Ovary (tissue), 9 donors: ENCODE results near the gene ADM5. TPM values are rescaled to one million over a fixed set of nuclear protein-coding genes. Genes with fewer than 3 reads are reported as not detected.

Experiments used
- DNase-seq, 5 donors: peaks; one replicate each; pipeline ENCODE4 v3.0.0-alpha.2; 2019 to 2020
- H3K27ac ChIP-seq, 2 donors: fragments of 200-600 bp; one replicate each; pipeline versions ENCODE4 v1.5.1 to v1.8.0; 2019 to 2022
- H3K27me3 ChIP-seq: fragments of 200-600 bp; one replicate; pipeline ENCODE4 v1.8.0; 2022
- H3K36me3 ChIP-seq: fragments of 200-600 bp; sonication (generic); one replicate; pipeline ENCODE4 v1.5.1; 2019
- H3K4me1 ChIP-seq: one replicate; pipeline ENCODE4 v1.8.1; 2013; ENCODE audit warnings: mild to moderate bottlenecking, moderate library complexity; ENCODE audit not compliant: insufficient read depth
- H3K4me3 ChIP-seq: fragments of 200-600 bp; sonication (generic); one replicate; pipeline ENCODE4 v1.5.1; 2017
- H3K9me3 ChIP-seq, 2 donors: fragments of 200-600 bp in 1 of 2; sonication (generic) in 1 of 2; one replicate each; pipeline versions ENCODE4 v1.5.1 to v1.8.1; 2013 to 2019; ENCODE audit warnings: mild to moderate bottlenecking in 1 of 2, moderate library complexity in 1 of 2
- EP300 ChIP-seq: sonication (generic); formaldehyde crosslinking; IDR thresholded peaks from one replicate; pipeline ENCODE4 v1.6.1; 2017; ENCODE audit warnings: antibody characterized with exemption
- POLR2A ChIP-seq: fragments of 450-650 bp; IDR thresholded peaks from one replicate; pipeline ENCODE4 v1.6.1; 2017; ENCODE audit warnings: antibody characterized with exemption, mild to moderate bottlenecking, moderate library complexity
- WGBS, 3 donors: extraction: QIAGEN DNeasy Blood & Tissue Kit in 1 of 3; methylation state at CpG; one replicate each; pipeline versions ENCODE4 v1.1.5 to v1.1.7; 2013 to 2017; 5-methylcytosine and 5-hydroxymethylcytosine counted together
- intact Hi-C, 4 donors: fragments of 100-400 bp; cut with DNase I; formaldehyde crosslinking; loops; one replicate each; pipeline versions ENCODE4 v1.11.0 to v1.15.1; 2022 to 2023
- polyA plus RNA-seq, 2 donors: library from polyadenylated mRNA; stranded (reverse); fragments of 200-250 nt in 1 of 2; fragments of 350-450 nt in 1 of 2; fragmentation: Illumina TruSeq in 1 of 2; extraction: RNeasy Lipid Tissue Mini Kit (QIAGEN cat#74804) in 1 of 2; gene quantifications; one replicate each; pipeline ENCODE4 v1.2.3, GENCODE V29; 2013 to 2014
- total RNA-seq, 7 donors: library from RNA; depleted of rRNA in 2 of 7; stranded (reverse); fragments of >200 nt in 2 of 7; fragmentation: NEBNext Ultra II Directional in 3 of 7; extraction: Animal tissue kit (Norgen Biotek cat#: 25700) in 3 of 7; gene quantifications; one replicate each; pipeline versions ENCODE4 v1.1.0 to v1.2.4, GENCODE V29; 2016 to 2023
- TF ChIP-seq, protein P1 (sequence below), 3 donors: fragments of 450-650 bp in 2 of 3; fragments of 200-600 bp in 1 of 3; IDR thresholded peaks; one replicate each; pipeline versions ENCODE4 v1.5.1 to v1.8.0; 2016 to 2022; ENCODE audit warnings: antibody characterized with exemption in 3 of 3, mild to moderate bottlenecking in 1 of 3
- donor health status: DM: no; HTN: no; CAD: no; lungs with moderate emphysema.
- donor health status: DM: no; HTN: no; CAD: no.
- donor health status: Bipolar disorder and iron deficiency.
- donor health status: DM: yes; HTN: yes; CAD: no.
- donor health status: DM: no; HTN: no; CAD: no.
- donor health status: DM: yes; HTN: yes; CAD: no.

ADM5 gene
- total and polyA plus RNA-seq, 9 donors, result 0.48 to 1.9 (median 1.3) TPM; not detected in 1

DNA sequence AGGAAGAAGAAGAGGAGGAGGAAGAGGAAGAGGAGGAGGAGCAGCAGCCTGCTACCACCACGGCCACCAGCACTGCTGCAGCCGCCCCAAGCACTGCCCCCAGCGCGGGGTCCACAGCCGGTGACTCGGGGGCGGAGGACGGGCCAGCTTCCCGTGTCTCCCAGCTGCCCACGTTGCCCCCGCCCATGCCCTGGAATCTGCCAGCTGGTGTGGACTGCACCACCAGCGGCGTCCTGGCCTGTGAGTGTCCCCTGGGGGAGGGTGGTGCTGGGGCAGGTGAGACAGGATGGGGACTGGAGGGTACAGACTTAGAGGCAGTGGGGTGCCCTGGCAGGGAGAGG lies 36.0 kb upstream of the ADM5 start:
- Histone ChIP-seq H3K27me3 (no peaks in the 10 kb centered on the region), H3K4me1 (no peaks in the 10 kb centered on the region), H3K36me3 (no peaks in the 10 kb centered on the region), H3K27ac (no peak overlapping the region), H3K9me3 (no peaks in the 10 kb centered on the region), H3K4me3 (no peak overlapping the region)
- no peak for DNase-seq
- WGBS, 3 donors, result 71 to 82% (median 72%) methylated on average over 13 of the region's 13 CpGs
- intact Hi-C loops, result no loop called here
- TF ChIP-seq, protein P1, sequence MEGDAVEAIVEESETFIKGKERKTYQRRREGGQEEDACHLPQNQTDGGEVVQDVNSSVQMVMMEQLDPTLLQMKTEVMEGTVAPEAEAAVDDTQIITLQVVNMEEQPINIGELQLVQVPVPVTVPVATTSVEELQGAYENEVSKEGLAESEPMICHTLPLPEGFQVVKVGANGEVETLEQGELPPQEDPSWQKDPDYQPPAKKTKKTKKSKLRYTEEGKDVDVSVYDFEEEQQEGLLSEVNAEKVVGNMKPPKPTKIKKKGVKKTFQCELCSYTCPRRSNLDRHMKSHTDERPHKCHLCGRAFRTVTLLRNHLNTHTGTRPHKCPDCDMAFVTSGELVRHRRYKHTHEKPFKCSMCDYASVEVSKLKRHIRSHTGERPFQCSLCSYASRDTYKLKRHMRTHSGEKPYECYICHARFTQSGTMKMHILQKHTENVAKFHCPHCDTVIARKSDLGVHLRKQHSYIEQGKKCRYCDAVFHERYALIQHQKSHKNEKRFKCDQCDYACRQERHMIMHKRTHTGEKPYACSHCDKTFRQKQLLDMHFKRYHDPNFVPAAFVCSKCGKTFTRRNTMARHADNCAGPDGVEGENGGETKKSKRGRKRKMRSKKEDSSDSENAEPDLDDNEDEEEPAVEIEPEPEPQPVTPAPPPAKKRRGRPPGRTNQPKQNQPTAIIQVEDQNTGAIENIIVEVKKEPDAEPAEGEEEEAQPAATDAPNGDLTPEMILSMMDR (IDR thresholded peaks at IDR 0.05), result no peak
- TF ChIP-seq EP300 (no peak), POLR2A (no peak)

DNA sequence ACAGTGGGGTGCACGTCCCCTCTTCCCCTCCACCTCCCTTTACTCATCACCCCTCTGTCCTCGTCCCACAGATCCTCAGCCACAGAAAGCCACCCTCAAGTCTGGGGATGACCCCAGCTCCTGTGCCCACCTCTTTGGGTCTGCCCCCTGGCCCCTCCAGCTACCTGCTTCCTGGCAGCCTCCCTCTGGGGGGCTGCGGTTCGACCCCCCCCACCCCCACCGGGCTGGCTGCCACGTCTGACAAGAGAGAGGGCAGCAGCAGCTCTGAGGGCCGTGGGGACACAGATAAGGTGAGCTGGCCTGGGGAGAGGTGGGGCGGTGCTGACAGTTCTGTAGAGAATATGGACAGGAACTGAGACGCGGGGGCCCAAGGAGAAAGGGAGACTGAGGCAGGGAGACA lies 34.8 kb upstream of the ADM5 start:
- Histone ChIP-seq H3K27me3 (no peaks in the 10 kb centered on the region), H3K9me3 (no peaks in the 10 kb centered on the region), H3K4me1 (no peaks in the 10 kb centered on the region), H3K36me3 (no peaks in the 10 kb centered on the region), H3K27ac (no peak overlapping the region), H3K4me3 (no peak overlapping the region)
- TF ChIP-seq EP300, result no peak
- no peak for TF ChIP-seq POLR2A
- TF ChIP-seq, protein P1 (IDR thresholded peaks at IDR 0.05), result no peak
- DNase-seq, result no peak
- intact Hi-C loops, result no loop called here
- WGBS, 3 donors, result 73 to 77% (median 73%) methylated on average over 10 of the region's 10 CpGs

DNA sequence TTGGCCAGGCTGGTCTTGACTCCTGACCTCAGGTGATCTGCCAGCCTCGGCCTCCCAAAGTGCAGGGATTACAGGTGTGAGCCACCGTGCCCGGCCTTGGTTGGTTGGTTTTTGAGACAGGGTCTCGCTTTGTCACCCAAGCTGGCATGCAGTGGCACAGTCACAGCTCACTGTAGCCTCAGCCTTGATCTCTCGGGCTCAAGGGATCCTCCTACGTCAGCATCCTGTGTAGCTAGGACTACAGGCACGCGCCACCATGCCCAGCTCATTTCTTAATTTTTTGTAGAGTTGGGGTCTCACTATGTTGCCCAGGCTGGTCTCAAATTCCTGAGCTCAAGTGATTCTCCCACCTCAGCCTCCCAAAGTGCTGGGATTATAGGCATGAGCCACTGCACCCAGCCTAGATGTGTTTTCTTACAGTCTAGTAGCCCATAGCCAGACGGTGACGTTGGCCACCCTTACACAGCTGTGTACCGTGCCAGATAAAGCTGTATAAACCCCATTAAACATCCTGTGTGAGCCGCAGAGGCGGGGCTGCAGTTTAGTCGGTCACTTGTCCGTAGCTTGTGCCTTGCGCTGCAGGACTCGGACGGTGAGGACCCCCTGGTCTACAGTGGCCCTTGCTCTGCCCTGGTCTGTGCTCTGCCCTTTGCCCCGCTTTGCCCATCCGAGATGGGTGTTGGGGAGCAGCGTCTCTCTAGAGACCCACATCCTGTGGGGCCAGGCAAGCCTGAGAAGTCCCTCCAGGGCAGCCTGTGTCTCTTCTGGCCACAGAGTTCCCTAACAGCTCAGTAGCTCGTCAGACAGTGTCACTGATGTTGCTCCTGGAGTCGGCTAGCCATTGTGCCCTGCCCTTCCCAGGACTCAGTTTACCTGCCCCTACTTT lies 33.6 kb upstream of the ADM5 start:
- Histone ChIP-seq H3K9me3 (no peaks in the 10 kb centered on the region), H3K4me3 (no peak overlapping the region), H3K27ac (no peak overlapping the region), H3K27me3 (no peaks in the 10 kb centered on the region), H3K4me1 (no peaks in the 10 kb centered on the region), H3K36me3 (no peaks in the 10 kb centered on the region)
- no peak for DNase-seq
- TF ChIP-seq POLR2A (no peak), EP300 (no peak)
- TF ChIP-seq, protein P1 (IDR thresholded peaks at IDR 0.05), result no peak
- 85 to 88% (median 87%) methylated on average over 23 of the region's 23 CpGs for WGBS, 3 donors
- intact Hi-C loops, result no loop called here

DNA sequence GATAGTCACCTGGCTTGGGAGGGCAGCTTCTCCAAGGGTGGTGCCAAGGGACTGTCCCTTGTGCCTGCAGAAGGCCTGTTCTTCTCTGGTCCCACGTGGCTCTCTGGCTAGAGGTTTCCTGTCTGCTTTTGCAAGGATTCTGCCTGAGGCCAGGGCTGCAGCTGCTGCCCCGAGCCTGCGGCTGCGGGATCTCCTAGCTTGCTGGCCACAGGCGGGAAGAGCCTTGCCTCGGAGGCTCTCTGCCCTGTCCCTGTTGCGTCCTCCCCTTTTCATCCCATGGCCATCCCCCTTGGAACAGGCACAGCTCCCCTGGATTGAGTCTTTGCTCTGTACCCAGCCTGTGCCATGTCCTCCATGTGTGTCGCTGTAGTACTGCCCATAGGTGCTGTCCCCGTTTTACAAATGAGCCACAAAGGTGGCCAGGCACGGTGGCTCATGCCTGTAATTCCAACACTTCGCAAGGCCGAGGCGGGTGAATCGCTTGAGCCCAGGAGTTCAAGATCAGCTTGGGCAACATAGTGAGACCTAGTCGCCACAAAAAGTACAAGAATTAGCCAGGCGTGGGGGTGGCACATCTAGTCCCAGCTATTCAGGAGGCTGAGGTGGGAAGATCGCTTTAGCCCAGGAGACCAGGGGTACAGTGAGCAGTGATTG lies 32.8 kb upstream of the ADM5 start:
- Histone ChIP-seq H3K4me3 (no peak overlapping the region), H3K36me3 (no peaks in the 10 kb centered on the region), H3K27ac (no peak overlapping the region), H3K9me3 (no peaks in the 10 kb centered on the region), H3K27me3 (no peaks in the 10 kb centered on the region), H3K4me1 (no peaks in the 10 kb centered on the region)
- TF ChIP-seq POLR2A, result no peak
- TF ChIP-seq EP300, result no peak
- TF ChIP-seq, protein P1 (IDR thresholded peaks at IDR 0.05), result no peak
- intact Hi-C loops, result no loop called here
- WGBS, 3 donors, result 86 to 90% (median 89%) methylated on average over 16 to 17 of the region's 17 CpGs
- no peak for DNase-seq
